ENCODE results near the gene ANKK1.

The ANKK1 gene

DNA sequence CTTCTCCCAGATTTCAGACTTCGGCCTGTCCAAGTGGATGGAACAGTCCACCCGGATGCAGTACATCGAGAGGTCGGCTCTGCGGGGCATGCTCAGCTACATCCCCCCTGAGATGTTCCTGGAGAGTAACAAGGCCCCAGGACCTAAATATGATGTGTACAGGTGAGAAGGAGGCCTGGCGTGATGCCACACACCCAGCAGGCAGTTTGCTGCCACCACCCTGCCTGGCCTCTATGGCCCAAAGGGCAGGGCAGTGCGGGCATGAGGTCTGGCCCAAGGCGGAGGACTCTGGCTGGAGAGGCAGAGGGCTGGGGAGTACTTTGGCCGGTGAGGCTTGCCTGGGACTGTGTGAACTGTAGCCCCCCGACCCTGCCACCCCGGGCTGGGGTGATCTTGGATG is 7.3 kb downstream of the ANKK1 start:
- DNase-seq (no peak), ATAC-seq (no peak)
- Mint-ChIP-seq H3K27me3 (no peaks in the 10 kb centered on the region), H3K27ac (no peak overlapping the region), H3K4me3 (no peak overlapping the region), H3K36me3 (ENCODE audit: low read depth) (no peaks in the 10 kb centered on the region), H3K4me1 (no peaks in the 10 kb centered on the region), H3K9me3 (no peaks in the 10 kb centered on the region)

DNA sequence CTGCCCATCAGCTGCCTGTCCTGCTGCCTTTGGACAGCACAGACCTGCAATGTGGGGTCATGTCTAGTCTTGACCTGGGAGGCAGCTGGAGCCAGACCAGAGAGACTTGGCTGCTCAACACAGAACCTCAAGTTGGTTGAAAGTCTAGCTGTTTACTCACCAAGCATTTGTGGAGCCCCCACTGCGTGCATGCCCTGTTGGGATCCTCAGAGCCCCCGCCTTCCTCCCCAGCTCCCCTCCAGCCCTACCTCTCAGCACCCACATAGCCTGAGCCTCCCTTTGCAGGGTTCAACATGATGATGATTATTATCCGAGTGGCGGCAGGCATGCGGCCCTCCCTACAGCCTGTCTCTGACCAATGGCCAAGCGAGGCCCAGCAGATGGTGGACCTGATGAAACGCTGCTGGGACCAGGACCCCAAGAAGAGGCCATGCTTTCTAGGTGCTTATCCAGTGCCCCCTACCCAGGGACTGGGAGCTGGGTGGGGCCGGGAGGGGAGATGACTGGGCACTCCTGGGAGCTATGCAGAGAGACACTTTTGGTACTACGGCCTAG is 8.3 kb downstream of the ANKK1 start:
- DNase-seq (no peak), ATAC-seq (no peak)
- H3K4me3 Mint-ChIP-seq = no peak overlapping the region
- no peaks in the 10 kb centered on the region for H3K4me1 Mint-ChIP-seq
- no peaks in the 10 kb centered on the region for H3K9me3 Mint-ChIP-seq
- H3K27me3 Mint-ChIP-seq = no peaks in the 10 kb centered on the region
- no peak overlapping the region for H3K27ac Mint-ChIP-seq
- no peaks in the 10 kb centered on the region for H3K36me3 Mint-ChIP-seq (ENCODE audit: low read depth)

DNA sequence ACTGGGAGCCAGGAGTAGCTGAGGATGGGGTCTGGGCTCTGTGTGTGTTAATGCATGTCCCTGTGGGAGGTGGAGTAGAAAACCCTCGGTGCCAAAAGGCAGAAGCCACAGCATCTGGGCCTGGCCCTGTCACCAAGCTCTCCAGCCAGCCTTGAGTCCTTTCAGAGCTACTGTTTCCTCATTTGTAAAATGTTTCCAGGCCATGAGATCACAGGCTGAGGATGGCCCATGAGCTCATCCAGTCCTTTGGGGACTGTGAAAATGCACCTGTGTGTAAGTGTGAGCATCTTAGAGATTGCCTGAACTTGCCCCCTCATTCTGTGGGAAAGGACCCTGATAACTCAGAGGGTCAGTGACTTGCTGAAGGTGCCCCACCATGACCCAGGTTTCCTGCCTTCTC is 9.1 kb downstream of the ANKK1 start:
- DNase-seq (no peak), ATAC-seq (no peak)
- no peak overlapping the region for H3K4me3 Mint-ChIP-seq
- H3K4me1 Mint-ChIP-seq = no peaks in the 10 kb centered on the region
- no peak overlapping the region for H3K27ac Mint-ChIP-seq
- H3K9me3 Mint-ChIP-seq = no peaks in the 10 kb centered on the region
- H3K27me3 Mint-ChIP-seq = no peaks in the 10 kb centered on the region
- no peaks in the 10 kb centered on the region for H3K36me3 Mint-ChIP-seq (ENCODE audit: low read depth)

DNA sequence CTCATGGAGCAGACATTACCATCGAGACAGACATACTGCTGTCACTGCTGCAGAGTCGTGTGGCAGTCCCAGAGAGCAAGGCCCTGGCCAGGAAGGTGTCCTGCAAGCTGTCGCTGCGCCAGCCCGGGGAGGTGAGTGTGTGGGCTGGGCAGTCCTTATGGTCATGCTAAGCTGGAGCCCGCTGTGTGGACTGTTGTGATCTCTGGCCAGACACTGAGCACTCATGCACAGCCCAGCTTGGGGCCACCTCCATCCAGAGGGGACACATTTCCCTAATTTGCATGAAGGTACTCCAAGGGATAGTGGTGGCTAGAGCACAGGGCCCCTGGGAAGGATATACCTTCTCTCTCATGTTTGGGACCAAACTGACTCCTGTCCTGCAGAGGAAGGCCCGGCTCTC is 9.6 kb downstream of the ANKK1 start:
- Mint-ChIP-seq H3K9me3 (no peaks in the 10 kb centered on the region), H3K36me3 (ENCODE audit: low read depth) (no peaks in the 10 kb centered on the region), H3K27ac (no peak overlapping the region), H3K27me3 (no peaks in the 10 kb centered on the region), H3K4me1 (no peaks in the 10 kb centered on the region), H3K4me3 (no peak overlapping the region)
- ATAC-seq (no peak), DNase-seq (no peak)

DNA sequence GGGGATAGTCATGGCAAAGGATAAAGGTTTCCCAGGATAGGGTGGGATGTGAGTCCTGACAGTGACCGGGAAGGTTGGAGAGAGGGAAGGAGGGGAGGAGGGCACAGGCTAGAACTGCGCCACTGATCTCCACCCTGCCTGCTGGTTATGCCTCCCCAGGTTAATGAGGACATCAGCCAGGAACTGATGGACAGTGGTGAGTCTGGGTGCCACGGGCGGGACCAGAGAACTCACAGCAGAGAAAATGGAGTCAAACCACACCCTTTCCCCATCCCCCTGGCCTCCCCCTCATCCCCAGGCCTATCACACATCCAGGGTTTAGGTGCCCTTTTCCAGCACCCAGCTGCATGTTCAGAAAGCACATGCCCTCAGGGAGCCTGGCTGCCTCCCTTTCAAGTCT is 10.2 kb downstream of the ANKK1 start:
- Mint-ChIP-seq H3K9me3 (no peaks in the 10 kb centered on the region), H3K27ac (no peak overlapping the region), H3K27me3 (no peaks in the 10 kb centered on the region), H3K4me1 (no peaks in the 10 kb centered on the region), H3K36me3 (ENCODE audit: low read depth) (no peaks in the 10 kb centered on the region), H3K4me3 (no peak overlapping the region)
- ATAC-seq (no peak), DNase-seq (no peak)

DNA sequence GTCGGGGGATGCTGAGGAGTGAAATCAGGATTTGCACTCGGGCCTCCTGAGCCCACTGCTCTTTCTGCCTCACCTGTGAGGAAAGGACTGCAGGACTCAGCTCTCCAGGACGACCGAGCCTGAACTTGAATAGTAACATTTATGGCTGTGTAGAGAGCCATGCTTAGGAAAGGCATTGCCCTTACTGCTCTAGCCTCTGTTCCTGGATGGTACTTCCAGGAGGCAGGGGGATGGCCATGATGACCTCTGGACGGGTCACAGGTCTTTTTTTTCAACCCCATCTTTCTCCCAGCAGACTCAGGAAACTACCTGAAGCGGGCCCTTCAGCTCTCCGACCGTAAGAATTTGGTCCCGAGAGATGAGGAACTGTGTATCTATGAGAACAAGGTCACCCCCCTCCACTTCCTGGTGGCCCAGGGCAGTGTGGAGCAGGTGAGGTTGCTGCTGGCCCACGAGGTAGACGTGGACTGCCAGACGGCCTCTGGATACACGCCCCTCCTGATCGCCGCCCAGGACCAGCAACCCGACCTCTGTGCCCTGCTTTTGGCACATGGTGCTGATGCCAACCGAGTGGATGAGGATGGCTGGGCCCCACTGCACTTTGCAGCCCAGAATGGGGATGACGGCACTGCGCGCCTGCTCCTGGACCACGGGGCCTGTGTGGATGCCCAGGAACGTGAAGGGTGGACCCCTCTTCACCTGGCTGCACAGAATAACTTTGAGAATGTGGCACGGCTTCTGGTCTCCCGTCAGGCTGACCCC is 11.3 kb downstream of the ANKK1 start:
- no peak overlapping the region for H3K27ac Mint-ChIP-seq
- ATAC-seq (no peak), DNase-seq (no peak)
- H3K36me3 Mint-ChIP-seq (ENCODE audit: low read depth) = no peaks in the 10 kb centered on the region
- no peaks in the 10 kb centered on the region for H3K4me1 Mint-ChIP-seq
- H3K4me3 Mint-ChIP-seq = no peak overlapping the region
- H3K9me3 Mint-ChIP-seq = no peaks in the 10 kb centered on the region
- no peaks in the 10 kb centered on the region for H3K27me3 Mint-ChIP-seq

DNA sequence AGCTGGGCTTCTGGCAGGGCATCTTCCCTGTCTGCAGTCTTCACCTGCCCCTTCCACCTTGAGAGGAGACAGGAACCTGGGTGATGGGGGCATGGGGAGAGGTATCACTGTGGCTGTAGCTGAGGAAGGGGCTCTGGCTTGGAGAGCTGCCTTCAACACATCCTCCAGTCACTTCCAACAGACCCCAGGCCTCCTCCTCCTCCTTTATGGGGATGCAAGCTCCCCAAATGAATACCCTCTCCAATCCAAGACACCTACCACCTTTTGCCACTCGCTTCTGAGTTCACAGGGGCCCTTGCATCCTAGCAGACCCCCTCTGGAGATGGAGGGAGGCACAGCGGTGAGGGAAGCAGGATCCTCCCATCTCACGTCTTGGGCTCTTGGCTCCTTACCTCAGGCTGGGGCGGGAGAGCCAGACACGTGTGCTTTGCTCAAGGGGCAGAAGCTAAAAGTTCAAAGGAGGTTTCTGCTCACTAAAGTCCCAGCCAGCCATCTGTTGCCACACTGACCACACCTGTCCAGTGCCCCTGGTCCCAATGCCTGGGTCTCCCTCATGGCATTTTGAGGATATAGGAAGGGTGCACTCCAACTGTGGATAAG is 13.2 kb downstream of the ANKK1 start:
- H3K27me3 Mint-ChIP-seq = no peaks in the 10 kb centered on the region
- H3K36me3 Mint-ChIP-seq (ENCODE audit: low read depth) = no peaks in the 10 kb centered on the region
- no peaks in the 10 kb centered on the region for H3K4me1 Mint-ChIP-seq
- no peak overlapping the region for H3K27ac Mint-ChIP-seq
- ATAC-seq (no peak), DNase-seq (no peak)
- H3K4me3 Mint-ChIP-seq = no peak overlapping the region
- H3K9me3 Mint-ChIP-seq = no peaks in the 10 kb centered on the region

DNA sequence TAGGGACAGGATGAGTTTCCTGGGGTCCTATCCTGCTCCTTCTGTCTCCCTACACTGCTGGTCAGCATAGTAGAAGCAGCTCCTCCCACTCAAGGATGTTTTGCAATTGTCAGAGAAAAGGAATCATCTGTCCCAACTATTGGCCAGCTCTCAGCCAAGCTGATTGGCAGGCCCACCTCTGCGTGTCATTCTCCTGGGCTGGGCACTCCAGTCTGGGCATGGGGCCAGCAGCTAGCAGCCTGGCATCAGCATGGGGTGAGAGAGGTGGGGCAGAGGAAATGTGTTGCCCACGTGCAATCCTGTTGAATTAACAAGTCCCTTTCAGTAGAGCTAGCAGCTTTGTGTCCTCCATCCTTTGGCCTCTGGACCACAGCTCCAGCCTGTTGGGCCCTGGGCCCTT is 14.1 kb downstream of the ANKK1 start:
- H3K36me3 Mint-ChIP-seq (ENCODE audit: low read depth) = no peaks in the 10 kb centered on the region
- H3K4me1 Mint-ChIP-seq = no peaks in the 10 kb centered on the region
- no peaks in the 10 kb centered on the region for H3K27me3 Mint-ChIP-seq
- no peak overlapping the region for H3K4me3 Mint-ChIP-seq
- ATAC-seq (no peak), DNase-seq (no peak)
- no peak overlapping the region for H3K27ac Mint-ChIP-seq
- no peaks in the 10 kb centered on the region for H3K9me3 Mint-ChIP-seq

DNA sequence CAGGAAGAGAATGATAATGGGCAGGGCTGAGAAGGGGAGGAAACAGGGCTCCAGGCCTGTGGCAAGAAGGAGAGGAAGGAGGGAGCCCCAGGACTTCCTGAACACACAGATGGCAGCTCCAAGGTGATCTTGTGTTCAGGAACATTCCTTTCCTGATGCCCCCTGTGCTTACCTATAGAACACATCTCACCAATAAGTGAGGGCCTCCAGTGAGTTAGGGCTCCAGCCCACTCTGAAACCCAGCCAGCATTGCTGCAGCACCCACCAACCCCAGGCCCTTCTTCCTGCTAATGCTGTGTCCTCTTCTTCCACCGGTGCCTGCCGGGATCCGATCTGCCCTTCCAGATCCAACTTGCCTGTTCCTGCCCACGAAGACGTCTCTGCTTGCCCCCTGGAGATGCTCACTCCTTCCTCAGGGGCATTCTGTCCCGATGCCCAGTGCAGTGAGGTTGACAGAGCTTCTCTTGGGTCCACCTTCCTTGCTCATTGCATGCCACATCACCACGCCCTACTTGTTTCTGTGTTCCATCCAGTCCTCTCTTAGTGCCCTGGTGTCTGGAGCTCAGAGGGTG is 17.4 kb downstream of the ANKK1 start:
- H3K4me3 Mint-ChIP-seq = no peak overlapping the region
- no peaks in the 10 kb centered on the region for H3K4me1 Mint-ChIP-seq
- DNase-seq (no peak), ATAC-seq (no peak)
- H3K9me3 Mint-ChIP-seq = no peaks in the 10 kb centered on the region
- no peaks in the 10 kb centered on the region for H3K27me3 Mint-ChIP-seq
- no peaks in the 10 kb centered on the region for H3K36me3 Mint-ChIP-seq (ENCODE audit: low read depth)
- H3K27ac Mint-ChIP-seq = no peak overlapping the region

DNA sequence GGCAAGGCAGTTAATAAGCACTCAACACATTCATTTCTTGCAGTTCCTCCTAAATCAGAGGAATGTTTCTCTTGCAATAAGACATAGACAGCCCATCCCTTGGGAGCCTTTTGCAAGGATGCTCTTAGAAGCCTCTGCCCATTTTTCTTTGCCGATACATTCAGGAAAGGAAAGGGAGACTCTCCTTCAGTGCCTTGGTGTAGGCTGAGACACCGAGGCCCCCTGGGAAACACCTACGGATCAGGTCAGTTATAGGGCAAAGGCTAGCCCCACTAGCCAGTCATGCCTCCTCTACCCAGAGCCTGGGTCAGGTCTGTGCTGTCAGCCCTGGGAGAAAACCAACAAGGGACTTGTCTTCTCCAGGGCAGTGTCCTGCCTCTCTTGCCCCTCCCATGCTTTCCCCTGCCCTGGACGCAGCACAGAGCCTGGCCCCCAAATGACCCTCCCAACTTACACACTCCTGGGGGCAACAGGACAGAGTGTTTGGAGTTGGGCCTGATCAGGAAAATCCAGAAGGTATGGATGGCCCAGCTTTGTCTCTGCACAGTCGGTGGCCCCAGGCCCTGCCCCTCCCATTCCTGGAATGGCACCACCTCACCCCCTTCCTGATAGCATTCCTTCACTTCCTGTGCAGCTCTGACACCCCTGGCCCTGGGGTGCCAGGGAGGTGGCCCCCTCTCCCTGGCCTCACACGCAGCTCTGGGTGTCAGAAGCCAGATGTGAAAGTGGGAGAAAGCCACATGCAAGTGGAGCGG is 18.3 kb downstream of the ANKK1 start:
- DNase-seq (no peak), ATAC-seq (no peak)
- Mint-ChIP-seq H3K9me3 (no peaks in the 10 kb centered on the region), H3K4me1 (no peaks in the 10 kb centered on the region), H3K27ac (no peak overlapping the region), H3K27me3 (no peaks in the 10 kb centered on the region), H3K4me3 (no peak overlapping the region), H3K36me3 (ENCODE audit: low read depth) (no peaks in the 10 kb centered on the region)

DNA sequence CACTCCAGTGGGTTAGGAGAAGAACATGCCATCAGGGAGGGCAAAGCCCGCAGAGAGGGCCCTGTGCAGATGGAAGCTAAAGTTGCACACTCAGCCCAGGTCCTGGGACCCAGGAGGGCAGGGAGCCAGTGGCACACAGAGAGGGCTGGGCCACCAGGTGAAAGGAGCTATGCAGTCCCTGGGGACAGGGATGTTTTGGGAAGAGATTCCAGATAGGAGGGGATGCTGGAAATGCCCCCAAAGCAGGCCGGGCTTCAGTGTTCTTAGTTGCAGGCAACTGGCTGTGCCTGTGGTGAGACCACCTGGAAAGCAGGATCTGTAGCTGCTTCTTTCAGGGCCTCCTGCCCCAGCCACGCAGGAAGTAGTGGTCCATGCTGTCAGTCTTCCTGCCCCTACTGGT is 19.6 kb downstream of the ANKK1 start:
- H3K36me3 Mint-ChIP-seq (ENCODE audit: low read depth) = no peaks in the 10 kb centered on the region
- no peaks in the 10 kb centered on the region for H3K4me1 Mint-ChIP-seq
- ATAC-seq (no peak), DNase-seq (no peak)
- H3K9me3 Mint-ChIP-seq = no peaks in the 10 kb centered on the region
- no peak overlapping the region for H3K27ac Mint-ChIP-seq
- H3K27me3 Mint-ChIP-seq = no peaks in the 10 kb centered on the region
- H3K4me3 Mint-ChIP-seq = no peak overlapping the region

DNA sequence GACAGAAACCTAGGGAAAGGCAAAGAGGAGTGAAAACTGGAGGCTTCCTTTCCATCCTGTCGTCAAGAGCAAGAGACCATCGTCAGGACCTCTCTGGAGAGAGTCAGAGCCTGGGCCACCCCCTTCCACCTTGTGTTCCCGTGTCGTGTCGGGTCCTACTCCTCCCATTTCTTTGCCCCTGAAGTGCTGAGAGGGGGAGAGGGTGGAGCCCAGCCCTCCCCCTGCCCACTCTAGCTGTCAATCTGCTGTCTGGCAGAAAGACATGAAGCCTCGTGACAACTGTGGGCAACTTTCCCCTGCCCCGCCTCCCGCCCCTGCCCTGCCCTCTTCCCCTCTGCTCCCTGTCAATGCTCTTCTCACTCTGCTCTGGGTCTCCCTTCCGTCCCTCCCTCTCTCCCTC is 20.6 kb downstream of the ANKK1 start:
- Mint-ChIP-seq H3K9me3 (no peaks in the 10 kb centered on the region), H3K4me1 (no peaks in the 10 kb centered on the region), H3K27me3 (no peaks in the 10 kb centered on the region), H3K27ac (no peak overlapping the region), H3K4me3 (no peak overlapping the region), H3K36me3 (ENCODE audit: low read depth) (no peaks in the 10 kb centered on the region)
- ATAC-seq (no peak), DNase-seq (no peak)

DNA sequence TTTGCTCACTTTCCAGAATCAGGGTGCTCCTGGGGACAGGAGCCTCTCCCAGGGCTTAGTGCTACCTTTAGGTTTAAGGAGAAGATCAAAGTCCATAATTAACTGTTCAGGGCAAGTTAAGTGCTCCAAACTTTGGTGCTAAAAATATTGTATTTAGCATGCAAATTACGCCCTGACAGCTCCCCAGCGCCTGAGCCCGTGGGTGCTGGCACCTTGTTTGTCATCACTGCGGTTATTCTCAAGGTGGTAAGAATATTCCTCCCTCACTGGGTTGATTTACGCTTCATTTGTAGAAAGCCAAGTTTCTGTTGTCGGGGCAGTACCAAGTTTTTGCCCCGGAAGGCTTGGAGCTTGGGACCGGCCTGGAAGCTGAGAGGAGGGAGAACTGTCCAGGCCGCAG is 21.3 kb downstream of the ANKK1 start:
- no peaks in the 10 kb centered on the region for H3K9me3 Mint-ChIP-seq
- H3K4me1 Mint-ChIP-seq = no peaks in the 10 kb centered on the region
- H3K27ac Mint-ChIP-seq = no peak overlapping the region
- ATAC-seq = no peak
- H3K27me3 Mint-ChIP-seq = no peaks in the 10 kb centered on the region
- no peaks in the 10 kb centered on the region for H3K36me3 Mint-ChIP-seq (ENCODE audit: low read depth)
- no peak for DNase-seq
- H3K4me3 Mint-ChIP-seq = no peak overlapping the region

DNA sequence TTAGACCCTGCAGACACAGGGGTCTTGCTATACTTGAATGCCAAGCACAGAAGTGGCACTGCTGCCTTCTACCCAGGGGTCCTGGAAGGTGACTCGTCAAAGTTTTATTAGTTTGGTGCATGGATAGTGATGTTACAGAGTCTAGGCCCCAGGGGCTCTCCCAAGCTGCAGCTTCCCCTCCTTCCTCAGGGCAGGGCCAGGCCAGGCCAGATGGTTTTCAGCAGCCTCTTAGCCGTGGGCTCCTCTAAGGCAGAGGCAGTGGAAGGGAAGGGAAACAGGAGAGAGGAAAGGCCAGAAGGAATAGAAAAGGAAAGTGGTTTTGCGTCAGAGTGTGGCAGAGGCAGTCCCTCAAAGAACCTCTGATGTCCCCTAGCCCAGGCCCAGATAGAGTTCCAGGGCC is 21.9 kb downstream of the ANKK1 start:
- no peak for ATAC-seq
- Mint-ChIP-seq H3K4me1 (no peaks in the 10 kb centered on the region), H3K36me3 (ENCODE audit: low read depth) (no peaks in the 10 kb centered on the region), H3K9me3 (no peaks in the 10 kb centered on the region), H3K4me3 (no peak overlapping the region), H3K27me3 (no peaks in the 10 kb centered on the region), H3K27ac (no peak overlapping the region)
- no peak for DNase-seq
